H9 (cell line): ENCODE data around the gene TMEM120B. TPM values are rescaled to one million over a fixed set of nuclear protein-coding genes. Genes with fewer than 3 reads are reported as not detected.

Experiments
- DNase-seq: peaks from one replicate; pipeline ENCODE4 v3.0.0-alpha.2; 2017
- H2AFZ ChIP-seq: one replicate; pipeline ENCODE4 v1.6.1; 2013; ENCODE audit warnings: mild to moderate bottlenecking, low read length, control low read depth, moderate library complexity
- H2AK5ac ChIP-seq: 2 replicates; pipeline ENCODE4 v1.6.1; 2013; ENCODE audit warnings: low read length, control low read depth, mixed read lengths; ENCODE audit not compliant: insufficient read length
- H2BK120ac ChIP-seq: one replicate; pipeline ENCODE4 v1.6.1; 2013; ENCODE audit warnings: low read depth, mild to moderate bottlenecking, low read length, control low read depth, inconsistent platforms; ENCODE audit not compliant: poor library complexity, severe bottlenecking
- H2BK12ac ChIP-seq: 2 replicates; pipeline ENCODE4 v1.6.1; 2013; ENCODE audit warnings: low read length, control low read depth, mixed read lengths, low read depth; ENCODE audit not compliant: insufficient read length
- H2BK15ac ChIP-seq: 2 replicates; pipeline ENCODE4 v1.6.1; 2013; ENCODE audit warnings: low read depth, low read length, control low read depth
- H2BK20ac ChIP-seq: one replicate; pipeline ENCODE4 v1.6.1; 2013; ENCODE audit warnings: low read depth, mild to moderate bottlenecking, low read length, control low read depth, inconsistent platforms; ENCODE audit not compliant: poor library complexity, severe bottlenecking
- H2BK5ac ChIP-seq: 2 replicates; pipeline ENCODE4 v1.6.1; 2013; ENCODE audit warnings: low read length, control low read depth, mixed read lengths; ENCODE audit not compliant: insufficient read length
- H3K14ac ChIP-seq: 2 replicates; pipeline ENCODE4 v1.6.1; 2013; ENCODE audit warnings: low read length, control low read depth; ENCODE audit not compliant: insufficient read depth
- H3K18ac ChIP-seq: 2 replicates; pipeline ENCODE4 v1.6.1; 2013; ENCODE audit warnings: low read depth, mild to moderate bottlenecking, mixed read lengths, low read length, control low read depth; ENCODE audit not compliant: insufficient read length
- H3K23ac ChIP-seq: 2 replicates; pipeline ENCODE4 v1.6.1; 2013; ENCODE audit warnings: low read length, control low read depth, mixed read lengths, low read depth; ENCODE audit not compliant: insufficient read length
- H3K23me2 ChIP-seq: 2 replicates; pipeline ENCODE4 v1.6.1; 2013; ENCODE audit warnings: low read depth, mild to moderate bottlenecking, mixed read lengths, low read length, control low read depth; ENCODE audit not compliant: insufficient read length, poor library complexity, severe bottlenecking
- H3K27ac ChIP-seq: 2 replicates; pipeline ENCODE4 v1.5.1; 2013; ENCODE audit warnings: low read length, control low read depth, mixed read lengths, low read depth; ENCODE audit not compliant: insufficient read length
- H3K27me3 ChIP-seq: 2 replicates; pipeline ENCODE4 v1.6.1; 2013; ENCODE audit warnings: low read length, control low read depth, inconsistent platforms; ENCODE audit not compliant: insufficient read depth
- H3K4ac ChIP-seq: 2 replicates; pipeline ENCODE4 v1.6.1; 2013; ENCODE audit warnings: low read depth, mild to moderate bottlenecking, control low read depth, inconsistent platforms, low read length, moderate library complexity
- H3K4me1 ChIP-seq: 2 replicates; pipeline ENCODE4 v1.6.1; 2013; ENCODE audit warnings: low read length, control low read depth, inconsistent platforms; ENCODE audit not compliant: insufficient read depth
- H3K4me2 ChIP-seq: 2 replicates; pipeline ENCODE4 v1.6.1; 2013; ENCODE audit warnings: low read length, control low read depth, mixed read lengths; ENCODE audit not compliant: insufficient read length, insufficient read depth
- H3K56ac ChIP-seq: 2 replicates; pipeline ENCODE4 v1.6.1; 2013; ENCODE audit warnings: low read depth, mild to moderate bottlenecking, mixed read lengths, low read length, control low read depth; ENCODE audit not compliant: insufficient read length
- H3K79me1 ChIP-seq: 2 replicates; pipeline ENCODE4 v1.6.1; 2013; ENCODE audit warnings: low read depth, mild to moderate bottlenecking, moderate library complexity, low read length, control low read depth, inconsistent platforms; ENCODE audit not compliant: insufficient read depth, poor library complexity, severe bottlenecking
- H3K79me2 ChIP-seq: 2 replicates; pipeline ENCODE4 v1.6.1; 2013; ENCODE audit warnings: low read length, control low read depth, inconsistent platforms; ENCODE audit not compliant: insufficient read depth
- H3K9ac ChIP-seq: 2 replicates; pipeline ENCODE4 v1.6.1; 2013; ENCODE audit warnings: low read length, control low read depth, mixed read lengths; ENCODE audit not compliant: insufficient read length; ENCODE audit errors: extremely low read depth
- H3K9me3 ChIP-seq: one replicate; pipeline ENCODE4 v1.6.1; 2013; ENCODE audit warnings: low read depth, low read length, inconsistent platforms; ENCODE audit not compliant: control insufficient read depth
- H3T11ph ChIP-seq: one replicate; pipeline ENCODE4 v1.6.1; 2013; ENCODE audit warnings: mild to moderate bottlenecking, low read length, control low read depth, inconsistent platforms
- H4K20me1 ChIP-seq: one replicate; pipeline ENCODE4 v1.6.1; 2013; ENCODE audit not compliant: control insufficient read depth, insufficient read length, insufficient read depth
- H4K5ac ChIP-seq: 2 replicates; pipeline ENCODE4 v1.6.1; 2013; ENCODE audit warnings: low read depth, mild to moderate bottlenecking, mixed read lengths, low read length, control low read depth; ENCODE audit not compliant: insufficient read length
- H4K8ac ChIP-seq: replicated peaks from 2 replicates; pipeline ENCODE4 v1.6.1; 2013; ENCODE audit warnings: low read length, control low read depth, mixed read lengths, low read depth; ENCODE audit not compliant: insufficient read length
- H4K91ac ChIP-seq: 2 replicates; pipeline ENCODE4 v1.6.1; 2013; ENCODE audit warnings: low read depth, mild to moderate bottlenecking, moderate library complexity, mixed read lengths, low read length, control low read depth; ENCODE audit not compliant: insufficient read length
- H3K27ac Mint-ChIP-seq, 3 experiments: 2 replicates in 2 of 3; 3 replicates in 1 of 3; pipeline ENCODE4 v1.8.0; 2020 to 2021; ENCODE audit warnings: mixed read lengths in 3 of 3, mild to moderate bottlenecking in 1 of 3, moderate library complexity in 1 of 3
- H3K27me3 Mint-ChIP-seq: 2 replicates; pipeline ENCODE4 v1.8.0; 2021; ENCODE audit warnings: low read depth, mild to moderate bottlenecking, moderate library complexity, mixed read lengths
- H3K36me3 Mint-ChIP-seq, 3 experiments: 2 replicates in 2 of 3; 3 replicates in 1 of 3; pipeline ENCODE4 v1.8.0; 2020 to 2021; ENCODE audit warnings: low read depth in 3 of 3, mixed read lengths in 3 of 3; ENCODE audit not compliant: insufficient read depth in 1 of 3
- H3K4me1 Mint-ChIP-seq, 2 experiments: 2 replicates each; pipeline ENCODE4 v1.8.0; 2020; ENCODE audit warnings: mixed read lengths in 2 of 2
- H3K4me3 Mint-ChIP-seq, 2 experiments: 2 replicates in 1 of 2; 3 replicates in 1 of 2; pipeline ENCODE4 v1.8.0; 2020 to 2021; ENCODE audit warnings: mild to moderate bottlenecking in 2 of 2, mixed read lengths in 2 of 2, moderate library complexity in 1 of 2
- H3K9me3 Mint-ChIP-seq, 2 experiments: 2 replicates in 1 of 2; 3 replicates in 1 of 2; pipeline ENCODE4 v1.8.0; 2020; ENCODE audit warnings: mild to moderate bottlenecking in 2 of 2, mixed read lengths in 2 of 2, moderate library complexity in 1 of 2
- WGBS: extraction: QIAGEN DNeasy Blood & Tissue Kit; methylation state at CpG from one replicate; pipeline ENCODE4 v1.1.7; 2013; ENCODE audit warnings: missing lambda C conversion rate, low lambda C conversion rate, mixed read lengths; ENCODE audit not compliant: insufficient read length; ENCODE audit errors: extremely low coverage; 5-methylcytosine and 5-hydroxymethylcytosine counted together
- total RNA-seq: library from RNA; stranded (reverse); gene quantifications from 2 replicates; pipeline ENCODE4 v1.2.1, GENCODE V29; 2021
- TF ChIP-seq, protein P1 (sequence below): fragments of 200-600 bp; sonication (generic); conservative IDR thresholded peaks from 3 replicates; pipeline ENCODE4 v1.8.0; 2021; ENCODE audit warnings: antibody characterized with exemption, mild to moderate bottlenecking

TMEM120B gene
- total RNA-seq, 1 experiment from 2014 or later: 25.8 TPM

DNA sequence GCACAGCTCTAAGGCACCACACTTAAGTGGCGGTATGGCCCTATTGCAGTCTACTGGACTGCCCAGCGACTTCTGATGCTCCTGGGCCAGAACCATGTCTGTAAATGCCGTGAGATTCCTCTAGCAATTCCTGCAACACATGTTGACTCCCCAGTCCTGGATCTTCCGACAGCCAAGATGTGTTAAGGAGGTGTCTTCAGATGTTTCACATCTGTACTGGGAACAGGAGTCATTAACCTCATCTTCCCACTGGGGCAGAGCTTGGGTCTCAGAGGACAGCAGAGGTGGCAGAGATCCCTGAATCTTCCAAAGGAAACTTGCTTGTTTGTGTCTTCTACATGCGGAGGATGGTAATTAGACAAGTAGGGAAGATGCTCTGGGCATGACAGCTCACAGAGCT, 8.2 kb downstream of the TMEM120B start:
- Histone ChIP-seq H2BK15ac (no peak overlapping the region), H3K4ac (no peak overlapping the region), H4K5ac (no peak overlapping the region), H3T11ph (no peak overlapping the region), H2BK12ac (no peak overlapping the region), H3K27ac (no peak overlapping the region), H4K20me1 (no peaks in the 10 kb centered on the region), H3K27me3 (no peaks in the 10 kb centered on the region), H3K23ac (no peak overlapping the region), H2AK5ac (no peak overlapping the region), H2AFZ (no peak overlapping the region), H3K18ac (no peak overlapping the region), H2BK20ac (no peak overlapping the region), H3K56ac (no peak overlapping the region), H3K23me2 (no peaks in the 10 kb centered on the region), H3K9ac (no peak overlapping the region), H3K9me3 (no peaks in the 10 kb centered on the region), H3K14ac (no peak overlapping the region), H2BK5ac (no peak overlapping the region), H3K4me2 (no peak overlapping the region), H3K4me1 (peaks cover 2% of the 10 kb centered on the region; the same call in 1 of the 2 replicates), H4K91ac (no peak overlapping the region), H3K79me2 (no peaks in the 10 kb centered on the region; the same call in 1 of the 2 replicates), H3K79me1 (peaks cover 8% of the 10 kb centered on the region), H2BK120ac (no peak overlapping the region), H4K8ac (no peak overlapping the region)
- Mint-ChIP-seq H3K27me3 (no peaks in the 10 kb centered on the region), H3K4me1 (peaks cover 12 to 14% of the 10 kb centered on the region in 2 experiments), H3K4me3 (no peak overlapping the region), H3K36me3 (peaks cover 10 to 25% (median 24%) of the 10 kb centered on the region in 3 experiments), H3K9me3 (no peaks in the 10 kb centered on the region; a peak in 1 of 5 replicates), H3K27ac (no peak overlapping the region; a peak in 1 of 7 replicates)
- DNase-seq: no peak
- TF ChIP-seq, protein P1, sequence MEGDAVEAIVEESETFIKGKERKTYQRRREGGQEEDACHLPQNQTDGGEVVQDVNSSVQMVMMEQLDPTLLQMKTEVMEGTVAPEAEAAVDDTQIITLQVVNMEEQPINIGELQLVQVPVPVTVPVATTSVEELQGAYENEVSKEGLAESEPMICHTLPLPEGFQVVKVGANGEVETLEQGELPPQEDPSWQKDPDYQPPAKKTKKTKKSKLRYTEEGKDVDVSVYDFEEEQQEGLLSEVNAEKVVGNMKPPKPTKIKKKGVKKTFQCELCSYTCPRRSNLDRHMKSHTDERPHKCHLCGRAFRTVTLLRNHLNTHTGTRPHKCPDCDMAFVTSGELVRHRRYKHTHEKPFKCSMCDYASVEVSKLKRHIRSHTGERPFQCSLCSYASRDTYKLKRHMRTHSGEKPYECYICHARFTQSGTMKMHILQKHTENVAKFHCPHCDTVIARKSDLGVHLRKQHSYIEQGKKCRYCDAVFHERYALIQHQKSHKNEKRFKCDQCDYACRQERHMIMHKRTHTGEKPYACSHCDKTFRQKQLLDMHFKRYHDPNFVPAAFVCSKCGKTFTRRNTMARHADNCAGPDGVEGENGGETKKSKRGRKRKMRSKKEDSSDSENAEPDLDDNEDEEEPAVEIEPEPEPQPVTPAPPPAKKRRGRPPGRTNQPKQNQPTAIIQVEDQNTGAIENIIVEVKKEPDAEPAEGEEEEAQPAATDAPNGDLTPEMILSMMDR: no peak
- WGBS: no CpG with 5 or more reads among the region's 5 CpGs
